Erythroblast (primary cell): ENCODE data around the gene PHLDA2.
A peak's percentile ranks its signal among the peaks of the same experiment; 100 is the strongest.

Experiments used
- DNase-seq, 2 experiments: peaks; one replicate each; lab custom pipeline; 2025; lab: John Stamatoyannopoulos, UW
- GATA1 ChIP-seq: IDR thresholded peaks from 2 replicates; pipeline ENCODE4 v1.6.1; 2011; ENCODE audit warnings: low read depth, mild to moderate bottlenecking, control low read depth, low read length, moderate library complexity
- POLR2A ChIP-seq: IDR thresholded peaks from 2 replicates; pipeline ENCODE4 v1.6.1; 2011; ENCODE audit warnings: mild to moderate bottlenecking, low read length

Gene PHLDA2, protein sequence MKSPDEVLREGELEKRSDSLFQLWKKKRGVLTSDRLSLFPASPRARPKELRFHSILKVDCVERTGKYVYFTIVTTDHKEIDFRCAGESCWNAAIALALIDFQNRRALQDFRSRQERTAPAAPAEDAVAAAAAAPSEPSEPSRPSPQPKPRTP

DNA sequence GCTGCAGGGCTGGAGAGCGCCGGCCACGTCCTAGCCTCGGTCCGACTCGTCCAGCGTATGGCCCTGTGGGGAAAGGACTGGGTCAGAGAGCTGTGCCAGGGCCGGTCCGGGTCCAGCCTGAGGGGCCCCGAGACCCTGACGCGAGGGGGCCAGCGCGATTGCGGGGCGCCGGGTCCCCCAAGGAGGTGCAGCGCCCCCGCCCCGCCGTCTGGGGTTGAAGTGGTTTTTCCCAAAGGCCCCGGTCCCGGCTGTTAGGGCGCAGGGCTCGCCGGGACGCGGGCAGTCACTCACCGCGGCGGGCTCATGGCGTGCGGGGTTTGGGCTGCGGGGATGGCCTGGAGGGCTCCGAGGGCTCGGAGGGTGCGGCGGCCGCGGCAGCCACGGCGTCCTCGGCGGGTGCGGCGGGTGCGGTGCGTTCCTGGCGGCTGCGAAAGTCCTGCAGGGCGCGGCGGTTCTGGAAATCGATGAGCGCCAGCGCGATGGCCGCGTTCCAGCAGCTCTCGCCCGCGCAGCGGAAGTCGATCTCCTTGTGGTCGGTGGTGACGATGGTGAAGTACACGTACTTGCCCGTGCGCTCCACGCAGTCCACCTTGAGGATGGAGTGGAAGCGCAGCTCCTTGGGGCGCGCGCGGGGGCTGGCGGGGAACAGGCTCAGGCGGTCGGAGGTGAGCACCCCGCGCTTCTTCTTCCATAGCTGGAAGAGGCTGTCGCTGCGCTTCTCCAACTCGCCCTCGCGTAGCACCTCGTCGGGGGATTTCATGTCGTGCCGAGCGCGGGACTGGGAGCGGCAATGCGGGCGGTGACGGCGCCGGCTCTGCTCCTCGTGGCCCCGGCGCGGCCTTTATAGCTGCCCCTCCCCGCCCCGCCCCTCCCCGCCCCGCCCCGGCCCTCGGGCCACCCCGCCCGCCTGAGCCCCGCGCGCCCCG lies at the start of gene PHLDA2:
Gene PHLDA2, minus strand, starts transcription at position 816 of the 926 bp plus-strand sequence. Its CDS starts 56 bp downstream, at position 760.
- peak; percentile 53 to 61 for DNase-seq
- TF ChIP-seq POLR2A, result no peak
- no peak for TF ChIP-seq GATA1

GRCh38 chr11:2977113-2977512 lies 47.9 kb upstream of the PHLDA2 start:
- no peak for TF ChIP-seq GATA1
- no peak for TF ChIP-seq POLR2A
- DNase-seq, result no peak

DNA sequence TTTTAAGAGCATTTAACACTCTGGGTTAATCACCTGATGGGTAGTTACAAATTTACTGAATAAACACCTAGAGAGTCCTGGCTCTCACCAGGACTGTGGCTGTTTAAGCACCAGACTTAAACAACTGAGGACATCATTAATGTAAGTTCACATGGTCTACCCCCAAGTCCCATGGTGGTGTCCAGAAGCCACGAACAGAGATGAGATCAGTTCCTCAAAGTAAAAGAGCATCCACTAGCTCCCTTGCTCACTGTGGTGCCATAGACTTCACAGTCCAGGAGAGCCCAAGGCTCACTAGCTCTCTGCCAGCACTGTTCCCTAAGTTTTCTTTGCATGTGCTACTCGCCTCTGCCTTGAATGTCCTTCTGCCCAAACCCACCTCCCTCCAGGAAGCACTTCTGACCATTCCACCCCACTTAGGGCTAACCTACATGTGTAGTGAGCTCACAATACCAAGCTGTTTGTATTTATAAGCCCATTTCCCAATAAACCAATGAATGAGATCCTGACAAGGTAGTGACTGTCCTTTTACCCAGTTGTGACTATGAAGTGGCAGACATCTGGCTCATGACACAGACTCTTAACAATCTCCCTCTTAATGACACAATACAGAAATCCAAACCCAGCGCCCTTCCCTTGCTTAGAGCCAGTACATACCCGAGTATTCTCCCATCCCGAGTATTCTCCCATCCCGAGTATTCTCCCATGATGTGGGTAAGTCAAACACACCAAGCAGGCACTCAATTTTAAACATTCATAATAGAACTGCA lies 47.3 kb upstream of the PHLDA2 start:
- no peak for TF ChIP-seq GATA1
- no peak for TF ChIP-seq POLR2A
- DNase-seq, result no peak

- peak; percentile 61 to 69 for DNase-seq
- TF ChIP-seq GATA1 (no peak), POLR2A (no peak)
These were observed 46.4 kb upstream of the PHLDA2 start for GRCh38 chr11:2975594-2975993.

DNA sequence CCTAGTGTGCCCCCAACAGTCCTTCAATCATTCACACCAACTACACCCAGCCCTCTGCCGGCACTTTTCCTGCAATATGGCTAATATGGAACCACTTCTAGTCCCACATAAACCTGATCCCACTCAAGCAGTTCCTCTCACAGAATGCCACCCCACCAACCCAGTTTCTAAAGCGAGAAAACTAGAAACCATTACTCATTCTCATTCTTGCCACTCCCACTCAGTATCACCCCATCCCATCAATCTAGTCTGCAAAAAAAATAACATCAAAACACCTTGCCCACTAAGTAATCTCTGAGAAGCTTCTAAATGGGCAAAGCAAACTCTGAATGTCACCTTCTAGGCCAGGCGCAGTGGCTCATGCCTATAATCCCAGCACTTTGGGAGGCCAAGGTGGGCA lies 45.1 kb upstream of the PHLDA2 start:
- no peak for TF ChIP-seq POLR2A
- no peak for DNase-seq

- DNase-seq, result no peak
- TF ChIP-seq POLR2A (no peak), GATA1 (no peak)
These were observed 39.2 kb upstream of the PHLDA2 start for GRCh38 chr11:2968341-2968900.

- TF ChIP-seq POLR2A (no peak), GATA1 (no peak)
- no peak for DNase-seq
These were observed 35.6 kb upstream of the PHLDA2 start for GRCh38 chr11:2964782-2965181.

- no peak for TF ChIP-seq GATA1
- TF ChIP-seq POLR2A, result no peak
- DNase-seq, result peak; percentile 75 to 78
These were observed 34.5 kb upstream of the PHLDA2 start for GRCh38 chr11:2963761-2964160.

GRCh38 chr11:2963112-2963754 lies 34.0 kb upstream of the PHLDA2 start:
- DNase-seq, result no peak
- TF ChIP-seq POLR2A (no peak), GATA1 (no peak)

- TF ChIP-seq GATA1 (no peak), POLR2A (no peak)
- no peak for DNase-seq
These were observed 31.9 kb upstream of the PHLDA2 start for GRCh38 chr11:2961080-2961479.

DNA sequence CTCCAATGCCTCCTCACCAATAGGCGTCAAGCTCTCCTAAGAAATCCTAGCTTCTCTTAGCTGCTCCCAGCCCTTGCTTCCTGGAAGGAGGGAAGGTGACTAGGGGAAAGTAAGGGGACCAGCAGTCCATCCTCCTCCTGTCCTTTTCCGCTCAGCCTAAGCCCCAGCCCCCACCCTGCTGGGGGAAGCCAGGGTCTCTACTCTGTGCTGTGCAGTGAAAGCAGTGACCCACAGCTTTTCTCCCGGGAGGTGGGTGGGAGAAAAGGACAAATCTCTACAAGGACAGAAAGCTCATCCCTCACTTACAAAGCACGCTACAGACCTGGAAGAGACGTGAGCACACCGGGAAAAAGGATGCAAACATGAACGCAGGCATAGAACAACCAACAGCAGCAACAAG lies 30.9 kb upstream of the PHLDA2 start:
- TF ChIP-seq GATA1 (no peak), POLR2A (no peak)
- DNase-seq, result no peak

DNA sequence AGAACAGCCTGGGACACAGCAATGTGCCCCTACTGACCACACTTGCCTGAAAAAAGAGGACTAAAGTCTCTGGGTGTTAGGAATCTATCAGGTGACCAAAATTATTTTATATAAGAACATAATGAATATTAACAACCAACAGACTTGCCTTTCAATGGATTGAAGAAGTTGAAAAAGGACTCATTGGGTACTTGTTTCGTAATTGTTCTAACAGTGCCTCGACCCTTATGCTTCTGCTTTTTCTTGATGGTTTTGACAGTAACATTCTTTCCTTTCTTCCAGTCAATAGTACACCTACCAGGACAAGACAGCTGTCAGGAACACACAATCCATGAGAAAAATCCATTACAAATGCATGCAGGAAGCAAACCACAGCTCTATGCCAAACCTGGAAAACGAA lies 29.0 kb upstream of the PHLDA2 start:
- no peak for DNase-seq
- no peak for TF ChIP-seq GATA1
- TF ChIP-seq POLR2A, result no peak

DNA sequence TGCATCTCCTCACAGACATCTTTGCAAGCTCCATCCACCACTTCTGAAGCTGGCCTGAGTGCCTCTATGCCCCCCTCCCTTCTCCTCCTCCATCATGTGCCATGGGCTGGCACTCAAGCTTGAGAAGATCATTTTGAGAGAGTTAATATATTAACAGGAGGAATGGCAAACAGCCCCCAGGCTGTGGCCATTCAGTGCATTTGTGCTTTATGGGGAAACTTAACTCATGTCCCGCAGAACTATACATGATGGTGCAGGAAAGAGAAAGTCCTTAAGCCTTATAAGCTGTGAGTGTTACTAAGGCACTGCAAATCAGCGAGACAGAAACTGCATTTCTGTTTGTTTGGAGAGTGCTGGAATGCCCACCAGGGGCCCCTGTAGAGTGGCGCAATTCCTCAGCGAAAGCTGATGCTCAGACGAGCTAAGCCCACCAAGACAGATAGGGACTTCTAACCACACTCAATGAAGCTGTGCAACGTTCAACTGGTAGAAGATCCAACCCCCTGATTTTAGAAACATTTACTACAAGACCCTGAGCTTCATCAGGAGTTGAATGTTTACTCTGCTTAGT lies 26.8 kb upstream of the PHLDA2 start:
- no peak for DNase-seq
- TF ChIP-seq GATA1 (no peak), POLR2A (no peak)
